Peyer's patch (tissue), 4 donors: Measurements from ENCODE around the gene CDH4.

Experiments
- CTCF ChIP-seq, 6 experiments: fragments of 450-650 bp in 4 of 6; fragments of 200-600 bp in 2 of 6; sonication (generic) in 1 of 6; IDR thresholded peaks; one replicate each; pipeline ENCODE4 v1.5.1; 2017 to 2019; ENCODE audit warnings: antibody characterized with exemption in 6 of 6, mild to moderate bottlenecking in 3 of 6, moderate library complexity in 1 of 6
- POLR2A ChIP-seq, 2 donors: fragments of 450-650 bp; IDR thresholded peaks; one replicate each; pipeline ENCODE4 v1.5.1; 2017; ENCODE audit warnings: antibody characterized with exemption in 2 of 2, mild to moderate bottlenecking in 2 of 2, moderate library complexity in 2 of 2

GRCh38 chr20:61303675-61304074 is 51.6 kb downstream of the CDH4 start:
- TF ChIP-seq CTCF (IDR thresholded peaks at IDR 0.05) (no peak), POLR2A (IDR thresholded peaks at IDR 0.05) (no peak)
